GM12878 (cell line): ENCODE measurements around the gene EEIG2. TPM values are rescaled to one million over a fixed set of nuclear protein-coding genes. Genes with fewer than 3 reads are reported as not detected.

ENCODE experiments used
- CBX3 ChIP-seq: fragments of 200-600 bp; sonication (generic); IDR thresholded peaks from 2 replicates; pipeline ENCODE4 v1.6.1; 2016; ENCODE audit warnings: low read depth, borderline replicate concordance
- E2F8 ChIP-seq: fragments of 450-650 bp; IDR thresholded peaks from 2 replicates; pipeline ENCODE4 v1.6.1; 2018; ENCODE audit warnings: mild to moderate bottlenecking, low read depth, moderate library complexity; ENCODE audit not compliant: partially characterized antibody
- EED ChIP-seq: sonication (generic); IDR thresholded peaks from 2 replicates; pipeline ENCODE4 v1.6.1; 2016; ENCODE audit warnings: antibody characterized with exemption, low read depth
- HDGF ChIP-seq: fragments of 450-650 bp; IDR thresholded peaks from 2 replicates; pipeline ENCODE4 v1.6.1; 2016; ENCODE audit warnings: antibody characterized with exemption
- POLR2AphosphoS2 ChIP-seq: IDR thresholded peaks from 2 replicates; pipeline ENCODE4 v1.6.1; 2011; ENCODE audit warnings: low read depth, mild to moderate bottlenecking, low read length, improper control_type of control experiment, moderate library complexity
- POLR2AphosphoS5 ChIP-seq: IDR thresholded peaks from 2 replicates; pipeline ENCODE4 v1.6.1; 2011; ENCODE audit warnings: mild to moderate bottlenecking, low read length, inconsistent platforms
- RCOR1 ChIP-seq: conservative IDR thresholded peaks from 2 replicates; pipeline ENCODE4 v1.6.1; 2012; ENCODE audit warnings: low read depth, low read length, improper control_type of control experiment
- REST ChIP-seq: IDR thresholded peaks from 2 replicates; pipeline ENCODE4 v1.6.1; 2012; ENCODE audit warnings: mild to moderate bottlenecking, low read depth, low read length
- SMC3 ChIP-seq: IDR thresholded peaks from 2 replicates; pipeline ENCODE4 v1.6.1; 2011; ENCODE audit warnings: low read length, improper control_type of control experiment, borderline replicate concordance
- SP1 ChIP-seq: IDR thresholded peaks from one replicate; pipeline ENCODE4 v1.6.1; 2011; ENCODE audit warnings: low read depth, low read length
- TARDBP ChIP-seq: IDR thresholded peaks from 2 replicates; pipeline ENCODE4 v1.6.1; 2016; ENCODE audit warnings: borderline replicate concordance
- TCF3 ChIP-seq: IDR thresholded peaks from 2 replicates; pipeline ENCODE4 v1.6.1; 2012; ENCODE audit warnings: low read depth, mild to moderate bottlenecking, low read length, borderline replicate concordance; ENCODE audit not compliant: insufficient read depth
- YBX1 ChIP-seq: fragments of 450-650 bp; IDR thresholded peaks from 2 replicates; pipeline ENCODE4 v1.6.1; 2016; ENCODE audit warnings: antibody characterized with exemption
- polyA plus RNA-seq, 11 experiments: library from polyadenylated mRNA; depleted of rRNA in 4 of 11; unstranded in 6 of 11; stranded (reverse) in 5 of 11; fragments of >200 nt; fragmentation: Nextera tagmentation in 4 of 11; fragmentation: Illumina TruSeq in 1 of 11; extraction: Ambion mirVana in 4 of 11; extraction: Trizol in 1 of 11; gene quantifications; 1 replicate in 1 of 11; 2 replicates in 10 of 11; pipeline versions ENCODE4 v1.2.1 to v1.2.3, GENCODE V29; 2011 to 2016; ENCODE audit warnings: inconsistent platforms in 2 of 11, missing spikeins in 2 of 11, low read depth in 1 of 11
- total RNA-seq, 4 experiments: library from RNA; depleted of rRNA in 3 of 4; stranded (reverse); fragments of >200 nt in 3 of 4; fragmentation: Illumina TruSeq in 1 of 4; extraction: Trizol in 1 of 4; gene quantifications; 2 replicates each; pipeline versions ENCODE4 v1.2.1 to v1.2.3, GENCODE V29; 2013 to 2021
- TF ChIP-seq, protein P1 (sequence below): IDR thresholded peaks from 2 replicates; pipeline ENCODE4 v1.6.1; 2011; ENCODE audit warnings: borderline replicate concordance, low read depth, mild to moderate bottlenecking, moderate library complexity, mixed read lengths, low read length; ENCODE audit not compliant: insufficient read depth; ENCODE audit errors: extremely low read length
- TF ChIP-seq, protein P2 (sequence below): fragments of 150-350 bp; IDR thresholded peaks from 2 replicates; pipeline ENCODE4 v1.6.1; 2016; ENCODE audit warnings: low read depth, low read length
- TF ChIP-seq, protein P3 (sequence below): fragments of 450-650 bp; IDR thresholded peaks from 2 replicates; pipeline ENCODE4 v1.6.1; 2017; ENCODE audit warnings: antibody characterized with exemption, mild to moderate bottlenecking, moderate library complexity

Gene EEIG2
- total and polyA plus RNA-seq, 10 of the 15 experiments (the other 5 are each of a cell fraction or from before 2014, with no cell fraction given): 1.4 to 17.2 (median 9.8) TPM

- TF ChIP-seq SMC3: no peak
- no peak for TF ChIP-seq YBX1
- 0 out of 2 replicates have a peak, but pooled peaks have one; percentile 25 for TF ChIP-seq TCF3
- TF ChIP-seq HDGF: no peak
- TF ChIP-seq, protein P1, sequence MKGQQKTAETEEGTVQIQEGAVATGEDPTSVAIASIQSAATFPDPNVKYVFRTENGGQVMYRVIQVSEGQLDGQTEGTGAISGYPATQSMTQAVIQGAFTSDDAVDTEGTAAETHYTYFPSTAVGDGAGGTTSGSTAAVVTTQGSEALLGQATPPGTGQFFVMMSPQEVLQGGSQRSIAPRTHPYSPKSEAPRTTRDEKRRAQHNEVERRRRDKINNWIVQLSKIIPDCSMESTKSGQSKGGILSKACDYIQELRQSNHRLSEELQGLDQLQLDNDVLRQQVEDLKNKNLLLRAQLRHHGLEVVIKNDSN: no peak
- TF ChIP-seq, protein P2, sequence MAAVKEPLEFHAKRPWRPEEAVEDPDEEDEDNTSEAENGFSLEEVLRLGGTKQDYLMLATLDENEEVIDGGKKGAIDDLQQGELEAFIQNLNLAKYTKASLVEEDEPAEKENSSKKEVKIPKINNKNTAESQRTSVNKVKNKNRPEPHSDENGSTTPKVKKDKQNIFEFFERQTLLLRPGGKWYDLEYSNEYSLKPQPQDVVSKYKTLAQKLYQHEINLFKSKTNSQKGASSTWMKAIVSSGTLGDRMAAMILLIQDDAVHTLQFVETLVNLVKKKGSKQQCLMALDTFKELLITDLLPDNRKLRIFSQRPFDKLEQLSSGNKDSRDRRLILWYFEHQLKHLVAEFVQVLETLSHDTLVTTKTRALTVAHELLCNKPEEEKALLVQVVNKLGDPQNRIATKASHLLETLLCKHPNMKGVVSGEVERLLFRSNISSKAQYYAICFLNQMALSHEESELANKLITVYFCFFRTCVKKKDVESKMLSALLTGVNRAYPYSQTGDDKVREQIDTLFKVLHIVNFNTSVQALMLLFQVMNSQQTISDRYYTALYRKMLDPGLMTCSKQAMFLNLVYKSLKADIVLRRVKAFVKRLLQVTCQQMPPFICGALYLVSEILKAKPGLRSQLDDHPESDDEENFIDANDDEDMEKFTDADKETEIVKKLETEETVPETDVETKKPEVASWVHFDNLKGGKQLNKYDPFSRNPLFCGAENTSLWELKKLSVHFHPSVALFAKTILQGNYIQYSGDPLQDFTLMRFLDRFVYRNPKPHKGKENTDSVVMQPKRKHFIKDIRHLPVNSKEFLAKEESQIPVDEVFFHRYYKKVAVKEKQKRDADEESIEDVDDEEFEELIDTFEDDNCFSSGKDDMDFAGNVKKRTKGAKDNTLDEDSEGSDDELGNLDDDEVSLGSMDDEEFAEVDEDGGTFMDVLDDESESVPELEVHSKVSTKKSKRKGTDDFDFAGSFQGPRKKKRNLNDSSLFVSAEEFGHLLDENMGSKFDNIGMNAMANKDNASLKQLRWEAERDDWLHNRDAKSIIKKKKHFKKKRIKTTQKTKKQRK: no peak
- TF ChIP-seq EED: peak; percentile 59; the same call in 1 of the 2 replicates
- TF ChIP-seq REST: no peak
- TF ChIP-seq POLR2AphosphoS2: no peak
- no peak for TF ChIP-seq TARDBP
- TF ChIP-seq CBX3: no peak
- TF ChIP-seq E2F8: no peak
- no peak for TF ChIP-seq RCOR1
- TF ChIP-seq SP1: peak; percentile 31
- TF ChIP-seq, protein P3, sequence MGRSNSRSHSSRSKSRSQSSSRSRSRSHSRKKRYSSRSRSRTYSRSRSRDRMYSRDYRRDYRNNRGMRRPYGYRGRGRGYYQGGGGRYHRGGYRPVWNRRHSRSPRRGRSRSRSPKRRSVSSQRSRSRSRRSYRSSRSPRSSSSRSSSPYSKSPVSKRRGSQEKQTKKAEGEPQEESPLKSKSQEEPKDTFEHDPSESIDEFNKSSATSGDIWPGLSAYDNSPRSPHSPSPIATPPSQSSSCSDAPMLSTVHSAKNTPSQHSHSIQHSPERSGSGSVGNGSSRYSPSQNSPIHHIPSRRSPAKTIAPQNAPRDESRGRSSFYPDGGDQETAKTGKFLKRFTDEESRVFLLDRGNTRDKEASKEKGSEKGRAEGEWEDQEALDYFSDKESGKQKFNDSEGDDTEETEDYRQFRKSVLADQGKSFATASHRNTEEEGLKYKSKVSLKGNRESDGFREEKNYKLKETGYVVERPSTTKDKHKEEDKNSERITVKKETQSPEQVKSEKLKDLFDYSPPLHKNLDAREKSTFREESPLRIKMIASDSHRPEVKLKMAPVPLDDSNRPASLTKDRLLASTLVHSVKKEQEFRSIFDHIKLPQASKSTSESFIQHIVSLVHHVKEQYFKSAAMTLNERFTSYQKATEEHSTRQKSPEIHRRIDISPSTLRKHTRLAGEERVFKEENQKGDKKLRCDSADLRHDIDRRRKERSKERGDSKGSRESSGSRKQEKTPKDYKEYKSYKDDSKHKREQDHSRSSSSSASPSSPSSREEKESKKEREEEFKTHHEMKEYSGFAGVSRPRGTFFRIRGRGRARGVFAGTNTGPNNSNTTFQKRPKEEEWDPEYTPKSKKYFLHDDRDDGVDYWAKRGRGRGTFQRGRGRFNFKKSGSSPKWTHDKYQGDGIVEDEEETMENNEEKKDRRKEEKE: no peak
- no peak for TF ChIP-seq POLR2AphosphoS5
These were observed 8.6 kb upstream of the EEIG2 start (continued) for GRCh38 chr1:108551137-108551862.
